Mucosa of gallbladder (tissue), 1 donor: ENCODE results near the gene FABP1. TPM values are rescaled to one million over a fixed set of nuclear protein-coding genes. Genes with fewer than 3 reads are reported as not detected.

Experiments
- DNase-seq: peaks from one replicate; pipeline ENCODE4 v3.0.0-alpha.2; 2020; ENCODE audit warnings: low spot score
- total RNA-seq: library from RNA; stranded (reverse); gene quantifications from one replicate; pipeline ENCODE4 v1.2.1, GENCODE V29; 2021
- donor health status: DM: no; HTN: no; CAD: no.

The FABP1 gene
- total RNA-seq, 1 donor from 2014 or later: 1.5 TPM

GRCh38 chr2:88137833-88138232 lies 10.0 kb upstream of the FABP1 start:
- DNase-seq: no peak

GRCh38 chr2:88136817-88137216 lies 9.0 kb upstream of the FABP1 start:
- no peak for DNase-seq

- no peak for DNase-seq
Observed at GRCh38 chr2:88133875-88134274, 6.0 kb upstream of the FABP1 start.

GRCh38 chr2:88131999-88132368 lies 4.1 kb upstream of the FABP1 start:
- no peak for DNase-seq

GRCh38 chr2:88131201-88131998 lies 3.5 kb upstream of the FABP1 start:
- DNase-seq: no peak

GRCh38 chr2:88129313-88129959 lies 1.6 kb upstream of the FABP1 start:
- DNase-seq: no peak

- no peak for DNase-seq
Observed at GRCh38 chr2:88128654-88129312, 921 bp upstream of the FABP1 start.

GRCh38 chr2:88127638-88127887 lies 299 bp downstream of the FABP1 start:
- no peak for DNase-seq

- DNase-seq: no peak
Observed at GRCh38 chr2:88126772-88127637, 857 bp downstream of the FABP1 start.

GRCh38 chr2:88125924-88126771 lies 1.7 kb downstream of the FABP1 start:
- DNase-seq: no peak

- no peak for DNase-seq
Observed at GRCh38 chr2:88125344-88125923, 2.4 kb downstream of the FABP1 start.

GRCh38 chr2:88123975-88124917 lies 3.6 kb downstream of the FABP1 start:
- DNase-seq: no peak

- no peak for DNase-seq
Observed at GRCh38 chr2:88123164-88123974, 4.5 kb downstream of the FABP1 start.

- no peak for DNase-seq
Observed at GRCh38 chr2:88122141-88122884, 5.5 kb downstream of the FABP1 start.

GRCh38 chr2:88121678-88122077 lies 6.2 kb downstream of the FABP1 start:
- no peak for DNase-seq

GRCh38 chr2:88117973-88118372 lies 9.9 kb downstream of the FABP1 start:
- no peak for DNase-seq

GRCh38 chr2:88116669-88117432 lies 11.0 kb downstream of the FABP1 start:
- DNase-seq: no peak
